ENCODE results near the gene CLIP4. TPM values are rescaled to one million over a fixed set of nuclear protein-coding genes. Genes with fewer than 3 reads are reported as not detected.
"Not testable (repeated sequence)": the region's sequence is repeated elsewhere in the genome, so short reads cannot be mapped to it uniquely, and the experiment has no call there.

The CLIP4 gene
- total and polyA plus RNA-seq, 11 donors, result 9.6 to 57.4 (median 42.6) TPM

GRCh38 chr2:29106980-29107388, 8.2 kb upstream of the CLIP4 start:
- WGBS, 4 donors, result 57 to 68% (median 62%) methylated on average over 2 of the region's 2 CpGs
- ATAC-seq, result peak in 1 of 4 donors; percentile 43

GRCh38 chr2:29107547-29107946, 7.7 kb upstream of the CLIP4 start:
- DNase-seq; H3K36me3 ChIP-seq; ATAC-seq; H3K9me3 ChIP-seq; H3K4me3 ChIP-seq; H3K27ac ChIP-seq; H3K27me3 ChIP-seq; H3K4me1 ChIP-seq; intact Hi-C loops (cut with DNase I): not testable (repeated sequence)
- 87 to 91% (median 89%) methylated on average over 3 of the region's 3 CpGs for WGBS, 4 donors

More at GRCh38 chr2:29106980-29107388, 8.2 kb upstream of the CLIP4 start:
- TF ChIP-seq POLR2A (IDR thresholded peaks at IDR 0.05), result no peak
- intact Hi-C loops (cut with DNase I), result no loop called here
- H3K9me3 ChIP-seq, result no peaks in the 10 kb centered on the region
- H3K36me3 ChIP-seq, result no peaks in the 10 kb centered on the region
- H3K4me1 ChIP-seq, result peaks cover 0 to 9% (median 0%) of the 10 kb centered on the region in 12 donors
- no peak for DNase-seq
- H3K4me3 ChIP-seq, result no peak overlapping the region
- H3K27ac ChIP-seq, result no peak overlapping the region
- no peaks in the 10 kb centered on the region for H3K27me3 ChIP-seq

GRCh38 chr2:29108225-29108624, 7.0 kb upstream of the CLIP4 start:
- peaks cover 0 to 13% (median 0%) of the 10 kb centered on the region in 12 donors for H3K4me1 ChIP-seq

GRCh38 chr2:29109246-29109645, 6.0 kb upstream of the CLIP4 start:
- 88 to 95% (median 93%) methylated on average over 2 of the region's 2 CpGs for WGBS, 4 donors

More at GRCh38 chr2:29108225-29108624, 7.0 kb upstream of the CLIP4 start:
- H3K36me3 ChIP-seq, result no peaks in the 10 kb centered on the region
- no peak overlapping the region for H3K27ac ChIP-seq
- 69 to 85% (median 82%) methylated on average over 8 of the region's 8 CpGs for WGBS, 4 donors
- no peaks in the 10 kb centered on the region for H3K27me3 ChIP-seq
- DNase-seq, result peak in 1 of 5 donors; percentile 39
- intact Hi-C loops (cut with DNase I), result no loop called here
- no peaks in the 10 kb centered on the region for H3K9me3 ChIP-seq
- peak in 1 of 4 donors; percentile 75 for ATAC-seq
- no peak overlapping the region for H3K4me3 ChIP-seq
- TF ChIP-seq POLR2A (IDR thresholded peaks at IDR 0.05), result no peak
- no peak for TF ChIP-seq CTCF (IDR thresholded peaks at IDR 0.05)

More at GRCh38 chr2:29109246-29109645, 6.0 kb upstream of the CLIP4 start:
- no peak for ATAC-seq
- DNase-seq, result no peak
- Histone ChIP-seq H3K4me1 (peaks cover 0 to 23% (median under 1%) of the 10 kb centered on the region in 12 donors), H3K9me3 (no peaks in the 10 kb centered on the region), H3K27me3 (no peaks in the 10 kb centered on the region), H3K36me3 (no peaks in the 10 kb centered on the region), H3K4me3 (no peak overlapping the region), H3K27ac (no peak overlapping the region)
- no peak for TF ChIP-seq POLR2A (IDR thresholded peaks at IDR 0.05)
- TF ChIP-seq CTCF (IDR thresholded peaks at IDR 0.05), result no peak
- intact Hi-C loops (cut with DNase I), result no loop called here

Data from heart left ventricle (tissue), 16 donors.